Activated B cell treated with CpG ODN at 0.5 μM for 24 hours (primary cell): ENCODE results near the gene POLK. TPM values are rescaled to one million over a fixed set of nuclear protein-coding genes. Genes with fewer than 3 reads are reported as not detected.

Experiments
- ATAC-seq: fragments of 200-7000 bp; cut with Tn5 transposase; one replicate; pipeline ENCODE4 v1.10.0; 2021; ENCODE audit warnings: low read depth, mild to moderate bottlenecking, moderate library complexity
- CTCF ChIA-PET: fragments of 350-600 bp; sonication (Branson Sonifier 250); formaldehyde crosslinking; loops from one replicate; lab custom pipeline; 2021; ENCODE audit warnings: antibody characterized with exemption; lab: Charles Lee
- POLR2A ChIA-PET: fragments of 350-600 bp; sonication (Branson Sonifier 250); formaldehyde crosslinking; loops from one replicate; lab custom pipeline; 2021; ENCODE audit warnings: antibody characterized with exemption; lab: Charles Lee
- DNase-seq: peaks from one replicate; pipeline ENCODE4 v3.0.0; 2022
- H3K27ac Mint-ChIP-seq: one replicate; pipeline ENCODE4 v1.8.0; 2020; ENCODE audit warnings: mixed read lengths
- H3K27me3 Mint-ChIP-seq: one replicate; pipeline ENCODE4 v1.8.0; 2021; ENCODE audit warnings: mixed read lengths
- H3K36me3 Mint-ChIP-seq: one replicate; pipeline ENCODE4 v1.8.0; 2021; ENCODE audit warnings: low read depth, mixed read lengths
- H3K4me1 Mint-ChIP-seq: one replicate; pipeline ENCODE4 v1.8.0; 2021; ENCODE audit warnings: mixed read lengths
- H3K4me3 Mint-ChIP-seq: one replicate; pipeline ENCODE4 v1.8.0; 2020; ENCODE audit warnings: mild to moderate bottlenecking, mixed read lengths
- H3K9me3 Mint-ChIP-seq: one replicate; pipeline ENCODE4 v1.8.0; 2020; ENCODE audit warnings: mixed read lengths
- CTCF ChIP-seq: fragments of 200-600 bp; IDR thresholded peaks from one replicate; pipeline ENCODE4 v1.8.0; 2022; ENCODE audit warnings: antibody characterized with exemption, mild to moderate bottlenecking
- intact Hi-C: fragments of 100-400 bp; cut with micrococcal nuclease; formaldehyde crosslinking; loops from one replicate; pipeline ENCODE4 v1.15.1; 2024
- total RNA-seq: library from RNA; stranded (reverse); gene quantifications from 2 replicates; pipeline ENCODE4 v1.2.3, GENCODE V29; 2022

The POLK gene
- total RNA-seq, 1 donor from 2014 or later, result 34.0 TPM

- Mint-ChIP-seq H3K36me3 (peaks cover 59% of the 10 kb centered on the region), H3K27me3 (no peaks in the 10 kb centered on the region), H3K4me1 (peaks cover 21% of the 10 kb centered on the region), H3K27ac (no peak overlapping the region), H3K4me3 (no peak overlapping the region), H3K9me3 (peaks cover 20% of the 10 kb centered on the region)
- CTCF ChIA-PET, result no interaction called here
- no peak for TF ChIP-seq CTCF
- POLR2A ChIA-PET, result no interaction called here
- ATAC-seq (no peak), DNase-seq (no peak)
- intact Hi-C loops, result no loop called here
Measured at GRCh38 chr5:75536694-75537360, 25.1 kb downstream of the POLK start.

- H3K27me3 Mint-ChIP-seq, result no peaks in the 10 kb centered on the region
- no peak for DNase-seq
- no peak overlapping the region for H3K4me3 Mint-ChIP-seq
- H3K4me1 Mint-ChIP-seq, result peaks cover 17% of the 10 kb centered on the region
- H3K9me3 Mint-ChIP-seq, result peaks cover 15% of the 10 kb centered on the region
- H3K27ac Mint-ChIP-seq, result no peak overlapping the region
- no peak for ATAC-seq
- peaks cover 51% of the 10 kb centered on the region for H3K36me3 Mint-ChIP-seq
- intact Hi-C loops, result no loop called here
- ChIA-PET CTCF (no interaction called here), POLR2A (no interaction called here)
- no peak for TF ChIP-seq CTCF
Measured at GRCh38 chr5:75538211-75538610, 26.5 kb downstream of the POLK start.

- Mint-ChIP-seq H3K9me3 (no peaks in the 10 kb centered on the region), H3K27me3 (no peaks in the 10 kb centered on the region), H3K27ac (no peak overlapping the region), H3K36me3 (peaks cover 30% of the 10 kb centered on the region), H3K4me3 (no peak overlapping the region), H3K4me1 (peaks cover 6% of the 10 kb centered on the region)
- POLR2A ChIA-PET, result interaction anchor here (0.7 kb wide), 1 partner anchor 19 kb away, joined by 3 read pairs; no protein-coding TSS in a partner anchor
- intact Hi-C loops, result no loop called here
- DNase-seq (no peak), ATAC-seq (no peak)
- no peak for TF ChIP-seq CTCF
- CTCF ChIA-PET, result no interaction called here
Measured at GRCh38 chr5:75545131-75545530, 33.4 kb downstream of the POLK start.

GRCh38 chr5:75546830-75547229 is 35.1 kb downstream of the POLK start:
- Mint-ChIP-seq H3K4me3 (no peak overlapping the region), H3K27me3 (no peaks in the 10 kb centered on the region), H3K27ac (no peak overlapping the region), H3K36me3 (peaks cover 32% of the 10 kb centered on the region), H3K9me3 (no peaks in the 10 kb centered on the region), H3K4me1 (peaks cover 16% of the 10 kb centered on the region)
- no peak for ATAC-seq
- ChIA-PET CTCF (no interaction called here), POLR2A (no interaction called here)
- no peak for TF ChIP-seq CTCF
- DNase-seq, result no peak
- intact Hi-C loops, result no loop called here

- Mint-ChIP-seq H3K36me3 (peaks cover 37% of the 10 kb centered on the region), H3K27me3 (no peaks in the 10 kb centered on the region), H3K9me3 (no peaks in the 10 kb centered on the region), H3K4me1 (peaks cover 13% of the 10 kb centered on the region), H3K27ac (no peak overlapping the region), H3K4me3 (no peak overlapping the region)
- ATAC-seq (no peak), DNase-seq (no peak)
- no peak for TF ChIP-seq CTCF
- intact Hi-C loops, result loop anchor here (2.0 kb wide), 1 partner anchor 21 kb away; no protein-coding TSS in a partner anchor
- ChIA-PET CTCF (no interaction called here), POLR2A (no interaction called here)
Measured at GRCh38 chr5:75547812-75548211, 36.1 kb downstream of the POLK start.
